Suprapubic skin (tissue), 3 donors: ENCODE measurements around the gene NHSL1.

Source experiments
- POLR2A ChIP-seq, 2 donors: fragments of 450-650 bp; IDR thresholded peaks; one replicate each; pipeline ENCODE4 v1.6.1; 2017; ENCODE audit warnings: antibody characterized with exemption in 2 of 2, mild to moderate bottlenecking in 2 of 2, moderate library complexity in 2 of 2
- TF ChIP-seq, protein P1 (sequence below), 2 donors: fragments of 200-600 bp in 1 of 2; fragments of 450-650 bp in 1 of 2; sonication (generic) in 1 of 2; IDR thresholded peaks; one replicate each; pipeline ENCODE4 v1.5.1; 2016 to 2019; ENCODE audit warnings: antibody characterized with exemption in 2 of 2, mild to moderate bottlenecking in 1 of 2, moderate library complexity in 1 of 2

GRCh38 chr6:138487102-138487604, 12.1 kb downstream of the NHSL1 start:
- no peak for TF ChIP-seq POLR2A (IDR thresholded peaks at IDR 0.05)
- TF ChIP-seq, protein P1, sequence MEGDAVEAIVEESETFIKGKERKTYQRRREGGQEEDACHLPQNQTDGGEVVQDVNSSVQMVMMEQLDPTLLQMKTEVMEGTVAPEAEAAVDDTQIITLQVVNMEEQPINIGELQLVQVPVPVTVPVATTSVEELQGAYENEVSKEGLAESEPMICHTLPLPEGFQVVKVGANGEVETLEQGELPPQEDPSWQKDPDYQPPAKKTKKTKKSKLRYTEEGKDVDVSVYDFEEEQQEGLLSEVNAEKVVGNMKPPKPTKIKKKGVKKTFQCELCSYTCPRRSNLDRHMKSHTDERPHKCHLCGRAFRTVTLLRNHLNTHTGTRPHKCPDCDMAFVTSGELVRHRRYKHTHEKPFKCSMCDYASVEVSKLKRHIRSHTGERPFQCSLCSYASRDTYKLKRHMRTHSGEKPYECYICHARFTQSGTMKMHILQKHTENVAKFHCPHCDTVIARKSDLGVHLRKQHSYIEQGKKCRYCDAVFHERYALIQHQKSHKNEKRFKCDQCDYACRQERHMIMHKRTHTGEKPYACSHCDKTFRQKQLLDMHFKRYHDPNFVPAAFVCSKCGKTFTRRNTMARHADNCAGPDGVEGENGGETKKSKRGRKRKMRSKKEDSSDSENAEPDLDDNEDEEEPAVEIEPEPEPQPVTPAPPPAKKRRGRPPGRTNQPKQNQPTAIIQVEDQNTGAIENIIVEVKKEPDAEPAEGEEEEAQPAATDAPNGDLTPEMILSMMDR (IDR thresholded peaks at IDR 0.05), result no peak
